ENCODE measurements around the gene CD96.
A peak's percentile ranks its signal among the peaks of the same experiment; 100 is the strongest.

CD96 gene

GRCh38 chr3:111577798-111578685 lies 36.0 kb downstream of the CD96 start:
- Histone ChIP-seq H3K27me3 (no peaks in the 10 kb centered on the region; the same call in 1 of the 2 replicates), H3K4me1 (no peaks in the 10 kb centered on the region), H3K9me3 (no peaks in the 10 kb centered on the region), H3K36me3 (no peaks in the 10 kb centered on the region), H3K4me3 (ENCODE audit: low read depth, low read length) (no peak overlapping the region)
- TF ChIP-seq CTCF (IDR thresholded peaks at IDR 0.05; ENCODE audit: low read depth, low read length), result peak; percentile 50
- no peak for DNase-seq

GRCh38 chr3:111578867-111579266 lies 36.9 kb downstream of the CD96 start:
- H3K27me3 ChIP-seq, result no peaks in the 10 kb centered on the region; the same call in 1 of the 2 replicates
- no peak for TF ChIP-seq CTCF (IDR thresholded peaks at IDR 0.05; ENCODE audit: low read depth, low read length)
- no peak overlapping the region for H3K4me3 ChIP-seq (ENCODE audit: low read depth, low read length)
- H3K4me1 ChIP-seq, result no peaks in the 10 kb centered on the region
- no peaks in the 10 kb centered on the region for H3K9me3 ChIP-seq
- H3K36me3 ChIP-seq, result no peaks in the 10 kb centered on the region
- no peak for DNase-seq

GRCh38 chr3:111579495-111579894 lies 37.5 kb downstream of the CD96 start:
- no peak for TF ChIP-seq CTCF (IDR thresholded peaks at IDR 0.05; ENCODE audit: low read depth, low read length)
- Histone ChIP-seq H3K27me3 (no peaks in the 10 kb centered on the region; the same call in 1 of the 2 replicates), H3K36me3 (no peaks in the 10 kb centered on the region), H3K4me3 (ENCODE audit: low read depth, low read length) (no peak overlapping the region), H3K4me1 (no peaks in the 10 kb centered on the region), H3K9me3 (no peaks in the 10 kb centered on the region)
- DNase-seq, result no peak

GRCh38 chr3:111581403-111582119 lies 39.6 kb downstream of the CD96 start:
- no peaks in the 10 kb centered on the region for H3K36me3 ChIP-seq

GRCh38 chr3:111582120-111582474 lies 40.1 kb downstream of the CD96 start:
- no peak for DNase-seq
- no peaks in the 10 kb centered on the region for H3K4me1 ChIP-seq

More at GRCh38 chr3:111581403-111582119, 39.6 kb downstream of the CD96 start:
- Histone ChIP-seq H3K9me3 (no peaks in the 10 kb centered on the region), H3K4me1 (no peaks in the 10 kb centered on the region), H3K4me3 (ENCODE audit: low read depth, low read length) (no peak overlapping the region), H3K27me3 (no peaks in the 10 kb centered on the region; the same call in 1 of the 2 replicates)
- no peak for TF ChIP-seq CTCF (IDR thresholded peaks at IDR 0.05; ENCODE audit: low read depth, low read length)
- DNase-seq, result no peak

More at GRCh38 chr3:111582120-111582474, 40.1 kb downstream of the CD96 start:
- H3K4me3 ChIP-seq (ENCODE audit: low read depth, low read length), result no peak overlapping the region
- no peaks in the 10 kb centered on the region for H3K36me3 ChIP-seq
- TF ChIP-seq CTCF (IDR thresholded peaks at IDR 0.05; ENCODE audit: low read depth, low read length), result no peak
- no peaks in the 10 kb centered on the region; the same call in 1 of the 2 replicates for H3K27me3 ChIP-seq
- H3K9me3 ChIP-seq, result no peaks in the 10 kb centered on the region
